ENCODE results near the gene RBM34. TPM values are rescaled to one million over a fixed set of nuclear protein-coding genes. Genes with fewer than 3 reads are reported as not detected.

Gene RBM34
- total RNA-seq, 4 donors from 2014 or later = 36.7 to 107 (median 56.3) TPM

DNA sequence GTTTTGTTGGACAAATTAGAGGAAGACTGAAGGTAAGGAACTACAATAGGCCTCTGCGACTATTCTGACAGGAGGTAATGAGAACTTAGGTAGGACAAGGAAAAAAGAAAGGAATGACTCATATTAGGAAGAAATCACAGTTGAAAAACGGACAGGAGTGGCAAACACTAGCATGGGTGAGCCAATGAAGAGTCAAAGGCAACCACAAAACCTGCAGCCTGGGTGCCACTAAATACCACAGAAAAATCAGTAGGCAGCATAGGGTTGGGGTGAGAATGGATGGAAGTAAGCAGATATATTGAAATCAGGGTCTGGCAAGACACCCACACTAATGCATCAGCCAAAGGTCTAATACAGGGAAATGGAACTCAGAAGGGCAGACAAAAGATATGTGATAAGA is 10.0 kb downstream of the RBM34 start:
- DNase-seq = no peak
- Histone ChIP-seq H3K4me3 (no peak overlapping the region), H3K36me3 (no peaks in the 10 kb centered on the region), H3K27me3 (no peaks in the 10 kb centered on the region), H3K27ac (no peak overlapping the region), H3K4me1 (no peaks in the 10 kb centered on the region), H3K9me3 (no peaks in the 10 kb centered on the region)
- TF ChIP-seq POLR2A (IDR thresholded peaks at IDR 0.05) = no peak
- TF ChIP-seq, protein P1, sequence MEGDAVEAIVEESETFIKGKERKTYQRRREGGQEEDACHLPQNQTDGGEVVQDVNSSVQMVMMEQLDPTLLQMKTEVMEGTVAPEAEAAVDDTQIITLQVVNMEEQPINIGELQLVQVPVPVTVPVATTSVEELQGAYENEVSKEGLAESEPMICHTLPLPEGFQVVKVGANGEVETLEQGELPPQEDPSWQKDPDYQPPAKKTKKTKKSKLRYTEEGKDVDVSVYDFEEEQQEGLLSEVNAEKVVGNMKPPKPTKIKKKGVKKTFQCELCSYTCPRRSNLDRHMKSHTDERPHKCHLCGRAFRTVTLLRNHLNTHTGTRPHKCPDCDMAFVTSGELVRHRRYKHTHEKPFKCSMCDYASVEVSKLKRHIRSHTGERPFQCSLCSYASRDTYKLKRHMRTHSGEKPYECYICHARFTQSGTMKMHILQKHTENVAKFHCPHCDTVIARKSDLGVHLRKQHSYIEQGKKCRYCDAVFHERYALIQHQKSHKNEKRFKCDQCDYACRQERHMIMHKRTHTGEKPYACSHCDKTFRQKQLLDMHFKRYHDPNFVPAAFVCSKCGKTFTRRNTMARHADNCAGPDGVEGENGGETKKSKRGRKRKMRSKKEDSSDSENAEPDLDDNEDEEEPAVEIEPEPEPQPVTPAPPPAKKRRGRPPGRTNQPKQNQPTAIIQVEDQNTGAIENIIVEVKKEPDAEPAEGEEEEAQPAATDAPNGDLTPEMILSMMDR (IDR thresholded peaks at IDR 0.05) = no peak
- intact Hi-C loops (cut with DNase I; ENCODE audit: low total_unique reads) = no loop called here

DNA sequence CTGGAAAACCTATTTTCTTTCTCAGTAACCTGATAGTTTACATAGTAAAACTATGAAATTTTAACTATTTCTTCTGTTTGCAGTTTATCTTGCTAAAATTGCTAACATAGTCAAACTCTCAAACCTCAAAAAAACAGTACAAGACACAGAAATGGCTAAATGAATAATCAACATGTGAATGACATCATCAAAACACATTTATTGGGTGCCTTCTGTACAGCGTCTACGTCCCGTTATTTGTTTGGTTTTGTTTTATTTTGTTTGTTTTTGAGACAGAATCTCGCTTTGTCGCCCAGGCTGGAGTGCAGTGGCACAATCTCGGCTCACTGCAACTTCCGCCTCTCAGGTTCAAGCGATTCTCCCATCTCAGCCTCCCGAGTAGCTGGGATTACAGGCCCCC is 11.2 kb downstream of the RBM34 start:
- Histone ChIP-seq H3K9me3 (no peaks in the 10 kb centered on the region), H3K4me3 (no peak overlapping the region), H3K4me1 (no peaks in the 10 kb centered on the region), H3K36me3 (no peaks in the 10 kb centered on the region), H3K27me3 (no peaks in the 10 kb centered on the region), H3K27ac (no peak overlapping the region)
- TF ChIP-seq, protein P1 (IDR thresholded peaks at IDR 0.05) = no peak
- TF ChIP-seq POLR2A (IDR thresholded peaks at IDR 0.05) = no peak
- no peak for DNase-seq
- intact Hi-C loops (cut with DNase I; ENCODE audit: low total_unique reads) = no loop called here

DNA sequence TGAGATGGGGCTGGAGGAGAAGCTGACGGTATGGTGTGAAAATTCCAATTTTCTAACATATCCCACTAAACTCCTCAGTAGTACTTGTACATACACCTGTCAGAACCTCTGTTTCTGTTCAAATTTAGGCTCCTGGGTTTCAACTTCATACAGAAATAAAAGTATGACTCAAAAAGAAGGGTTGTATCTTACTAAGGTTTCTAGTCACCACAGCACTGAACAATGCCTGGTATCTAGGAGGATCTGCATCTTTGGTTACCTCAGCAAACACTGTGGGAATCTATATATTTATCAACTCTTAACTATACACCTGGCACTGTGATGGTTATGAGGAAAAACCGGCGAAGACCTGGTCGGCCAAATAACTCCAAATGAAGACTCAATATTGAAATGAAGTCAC is 13.8 kb downstream of the RBM34 start:
- Histone ChIP-seq H3K4me1 (no peaks in the 10 kb centered on the region), H3K27me3 (no peaks in the 10 kb centered on the region), H3K9me3 (no peaks in the 10 kb centered on the region), H3K27ac (no peak overlapping the region), H3K36me3 (no peaks in the 10 kb centered on the region), H3K4me3 (no peak overlapping the region)
- DNase-seq = no peak
- TF ChIP-seq, protein P1 (IDR thresholded peaks at IDR 0.05) = no peak
- no peak for TF ChIP-seq POLR2A (IDR thresholded peaks at IDR 0.05)
- intact Hi-C loops (cut with DNase I; ENCODE audit: low total_unique reads) = no loop called here

DNA sequence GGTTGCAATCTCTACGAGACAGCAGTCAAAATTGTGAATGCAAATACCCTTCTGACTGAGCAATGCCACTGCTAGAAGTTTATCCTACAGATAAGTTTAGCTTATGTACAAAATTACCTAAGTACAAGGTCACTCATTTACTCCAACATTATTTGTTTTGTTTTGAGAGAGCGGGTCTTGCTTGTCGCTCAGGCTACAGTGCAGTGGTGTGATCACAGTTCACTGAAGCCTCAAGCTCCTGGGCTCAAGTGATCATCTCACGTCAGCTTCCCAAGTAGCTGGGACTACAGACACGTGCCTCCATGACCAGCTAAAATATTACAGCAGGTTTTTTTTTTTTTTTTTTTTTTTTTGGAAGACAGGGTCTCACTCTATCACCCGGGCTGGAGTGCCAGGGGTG is 15.4 kb downstream of the RBM34 start:
- Histone ChIP-seq H3K27me3 (no peaks in the 10 kb centered on the region), H3K4me1 (no peaks in the 10 kb centered on the region), H3K4me3 (no peak overlapping the region), H3K9me3 (no peaks in the 10 kb centered on the region), H3K27ac (no peak overlapping the region), H3K36me3 (no peaks in the 10 kb centered on the region)
- intact Hi-C loops (cut with DNase I; ENCODE audit: low total_unique reads) = no loop called here
- TF ChIP-seq, protein P1 (IDR thresholded peaks at IDR 0.05) = no peak
- TF ChIP-seq POLR2A (IDR thresholded peaks at IDR 0.05) = no peak
- DNase-seq = no peak

DNA sequence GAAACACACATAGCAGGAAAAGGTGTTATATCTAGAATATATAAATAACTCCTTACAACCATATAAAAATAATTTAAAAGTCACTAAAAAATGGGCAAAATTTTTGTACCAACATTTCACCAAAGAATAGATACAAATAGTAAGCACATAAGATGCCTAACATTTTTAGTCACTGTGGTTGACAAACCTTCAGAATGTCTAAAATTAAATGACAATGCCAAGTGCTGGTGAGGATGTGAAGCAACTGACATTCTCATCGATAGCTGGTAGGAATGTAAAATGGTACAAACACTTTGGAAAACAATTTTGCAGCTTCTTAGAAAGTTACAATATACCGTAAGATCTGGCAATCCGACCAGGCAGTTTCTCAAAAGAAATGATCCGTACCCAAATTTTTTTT is 18.1 kb downstream of the RBM34 start:
- no peak for DNase-seq
- no peaks in the 10 kb centered on the region for H3K27me3 ChIP-seq
- H3K4me3 ChIP-seq = no peak overlapping the region
- H3K4me1 ChIP-seq = no peaks in the 10 kb centered on the region
- no peaks in the 10 kb centered on the region for H3K9me3 ChIP-seq
- no peak overlapping the region for H3K27ac ChIP-seq
- intact Hi-C loops (cut with DNase I; ENCODE audit: low total_unique reads) = no loop called here
- TF ChIP-seq, protein P1 (IDR thresholded peaks at IDR 0.05) = no peak
- TF ChIP-seq POLR2A (IDR thresholded peaks at IDR 0.05) = no peak
- H3K36me3 ChIP-seq = no peaks in the 10 kb centered on the region

Data from uterus (tissue), 4 donors.